CD1c-positive myeloid dendritic cell (primary cell): ENCODE measurements around the gene NCKIPSD.

ENCODE experiments used
- DNase-seq: peaks from one replicate; pipeline ENCODE4 v3.0.0-alpha.2; 2016; ENCODE audit errors: extremely low spot score

Gene NCKIPSD

GRCh38 chr3:48647714-48648113, 38.0 kb downstream of the NCKIPSD start:
- DNase-seq: no peak

- no peak for DNase-seq
Observed at GRCh38 chr3:48644898-48645760, 40.6 kb downstream of the NCKIPSD start.

GRCh38 chr3:48642605-48643004, 43.1 kb downstream of the NCKIPSD start:
- no peak for DNase-seq

GRCh38 chr3:48641396-48641795, 44.3 kb downstream of the NCKIPSD start:
- no peak for DNase-seq

DNA sequence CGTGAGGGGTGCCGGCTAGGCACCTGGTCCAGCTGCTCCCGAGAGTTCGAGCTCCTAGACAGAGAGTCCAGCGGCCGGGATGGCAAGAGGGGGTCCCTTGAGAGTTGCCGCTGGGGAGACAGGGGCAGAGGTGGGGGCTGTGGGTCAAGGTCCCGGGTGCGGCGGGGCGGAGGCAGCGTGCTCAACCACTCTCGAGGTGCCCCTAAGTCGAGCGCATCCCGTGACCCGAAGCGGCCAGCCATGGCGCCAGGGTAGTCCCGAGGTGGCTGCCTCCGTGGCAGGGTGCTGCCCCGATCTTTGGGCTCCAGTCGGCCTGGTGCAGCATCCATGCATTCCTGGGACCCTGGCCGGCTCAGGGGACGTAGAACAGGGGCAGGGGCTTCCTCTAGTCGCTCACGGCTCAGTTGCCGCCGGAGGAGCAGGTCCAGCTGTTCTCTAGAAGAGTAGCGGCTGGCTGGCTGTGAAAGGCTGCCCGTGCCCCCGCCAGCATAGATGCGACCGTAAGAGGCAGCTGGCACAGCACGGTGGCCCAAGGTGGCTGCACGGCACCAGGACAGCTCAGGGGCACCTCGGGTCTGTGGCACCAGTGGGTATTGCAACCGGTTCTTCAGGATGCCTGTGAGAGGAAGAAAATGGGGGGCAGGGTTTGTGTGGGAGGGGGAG, 45.6 kb downstream of the NCKIPSD start:
- DNase-seq: no peak

GRCh38 chr3:48637305-48637704, 48.4 kb downstream of the NCKIPSD start:
- no peak for DNase-seq

DNA sequence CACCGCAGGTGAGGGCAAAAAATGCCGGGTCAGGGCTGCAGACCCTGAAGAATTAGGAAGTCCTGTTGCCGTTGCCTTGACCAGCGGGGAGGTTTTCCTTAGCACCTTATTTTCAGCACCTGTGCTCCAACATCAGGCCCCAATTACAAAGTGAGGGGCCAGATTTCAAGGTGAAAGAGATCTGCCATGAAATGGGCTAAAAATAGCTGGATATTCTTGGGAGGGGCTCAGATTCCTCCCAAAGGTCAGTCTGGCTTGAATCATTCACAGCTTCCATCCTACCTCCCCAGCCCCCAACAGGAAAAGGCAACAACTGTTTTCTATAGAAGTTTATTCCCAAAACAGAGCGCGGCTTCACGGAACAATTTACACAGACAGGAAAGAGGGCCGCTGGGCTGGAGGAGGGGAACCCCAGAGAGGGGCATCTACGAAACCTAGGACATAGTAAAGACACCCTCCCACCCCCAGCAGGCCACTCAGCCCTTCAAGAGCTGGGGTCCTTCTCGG, 49.5 kb downstream of the NCKIPSD start:
- no peak for DNase-seq

DNA sequence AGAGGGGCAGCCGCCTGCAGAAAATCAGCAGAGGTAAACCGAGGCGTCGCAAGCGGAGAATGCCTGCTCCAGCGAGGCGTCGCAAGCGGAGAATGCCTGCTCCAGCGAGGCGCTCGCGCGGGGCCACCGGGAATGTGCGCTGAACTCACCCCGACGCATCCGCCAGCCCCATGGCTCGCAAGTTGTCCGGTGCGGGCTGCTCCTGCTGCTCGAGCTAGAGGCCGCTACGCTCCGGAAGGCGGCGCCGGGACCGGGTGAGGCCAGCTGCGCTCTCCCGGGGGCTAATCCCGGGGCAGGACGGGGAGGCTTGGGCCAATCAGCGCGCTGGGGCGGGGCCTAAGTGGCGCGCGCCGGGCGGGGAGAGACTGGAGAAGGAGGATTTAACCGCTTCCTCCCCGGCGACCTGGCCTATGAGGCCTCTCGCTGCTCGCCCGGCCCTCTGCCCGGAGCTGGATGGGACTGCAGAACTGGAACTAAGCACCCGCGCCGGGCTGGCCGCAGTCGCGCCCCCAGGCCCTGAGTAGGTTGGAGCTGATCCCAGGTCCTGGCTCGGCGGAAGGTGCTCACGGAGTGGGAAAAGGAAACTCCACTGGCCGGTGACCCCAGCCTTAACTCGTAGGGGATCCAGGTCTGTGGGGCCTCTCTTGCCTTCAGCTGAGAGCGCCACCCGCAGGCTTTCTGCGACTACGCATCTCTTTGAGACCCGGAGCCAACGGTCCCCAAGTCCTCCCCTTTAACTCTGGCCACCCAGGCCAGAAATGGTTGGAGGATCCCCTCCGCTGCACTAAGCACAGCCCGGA, 50.3 kb downstream of the NCKIPSD start, which contains the start of gene SLC26A6:
Gene SLC26A6 (minus strand): TSS at position 240 of the 800 bp plus-strand sequence. CDS start 68 bp downstream, at position 172.
- DNase-seq: peak; percentile 98

DNA sequence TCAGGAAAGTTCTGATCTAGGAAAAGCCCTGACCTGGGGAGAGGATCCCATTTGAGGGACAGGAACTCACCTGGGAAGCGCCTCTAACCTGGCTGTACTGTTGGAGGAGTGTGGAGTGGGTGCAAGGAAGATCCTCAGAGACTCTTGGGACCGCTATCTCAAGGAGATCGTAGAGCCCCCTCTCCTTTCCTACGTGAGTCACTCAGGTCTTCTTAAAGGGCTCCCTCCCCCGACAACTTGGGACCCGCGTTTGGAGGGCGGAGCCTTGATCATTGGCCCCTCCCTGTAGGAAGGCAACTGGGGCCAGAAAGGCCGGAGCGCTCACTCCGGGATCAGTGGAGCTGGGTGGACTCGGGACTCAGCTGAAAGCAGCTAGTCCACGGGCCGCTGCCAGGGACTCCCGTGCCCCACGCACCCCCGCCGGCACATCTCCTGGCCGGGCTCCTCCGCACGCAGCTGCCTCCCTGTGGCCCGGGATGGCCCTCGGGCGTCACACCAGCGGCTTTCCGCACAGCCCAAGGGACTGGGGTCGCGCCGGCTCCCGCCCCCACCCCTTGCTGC, 51.0 kb downstream of the NCKIPSD start:
- DNase-seq: peak; percentile 32

GRCh38 chr3:48633743-48634142, 52.0 kb downstream of the NCKIPSD start:
- no peak for DNase-seq

GRCh38 chr3:48633256-48633655, 52.5 kb downstream of the NCKIPSD start:
- DNase-seq: no peak

DNA sequence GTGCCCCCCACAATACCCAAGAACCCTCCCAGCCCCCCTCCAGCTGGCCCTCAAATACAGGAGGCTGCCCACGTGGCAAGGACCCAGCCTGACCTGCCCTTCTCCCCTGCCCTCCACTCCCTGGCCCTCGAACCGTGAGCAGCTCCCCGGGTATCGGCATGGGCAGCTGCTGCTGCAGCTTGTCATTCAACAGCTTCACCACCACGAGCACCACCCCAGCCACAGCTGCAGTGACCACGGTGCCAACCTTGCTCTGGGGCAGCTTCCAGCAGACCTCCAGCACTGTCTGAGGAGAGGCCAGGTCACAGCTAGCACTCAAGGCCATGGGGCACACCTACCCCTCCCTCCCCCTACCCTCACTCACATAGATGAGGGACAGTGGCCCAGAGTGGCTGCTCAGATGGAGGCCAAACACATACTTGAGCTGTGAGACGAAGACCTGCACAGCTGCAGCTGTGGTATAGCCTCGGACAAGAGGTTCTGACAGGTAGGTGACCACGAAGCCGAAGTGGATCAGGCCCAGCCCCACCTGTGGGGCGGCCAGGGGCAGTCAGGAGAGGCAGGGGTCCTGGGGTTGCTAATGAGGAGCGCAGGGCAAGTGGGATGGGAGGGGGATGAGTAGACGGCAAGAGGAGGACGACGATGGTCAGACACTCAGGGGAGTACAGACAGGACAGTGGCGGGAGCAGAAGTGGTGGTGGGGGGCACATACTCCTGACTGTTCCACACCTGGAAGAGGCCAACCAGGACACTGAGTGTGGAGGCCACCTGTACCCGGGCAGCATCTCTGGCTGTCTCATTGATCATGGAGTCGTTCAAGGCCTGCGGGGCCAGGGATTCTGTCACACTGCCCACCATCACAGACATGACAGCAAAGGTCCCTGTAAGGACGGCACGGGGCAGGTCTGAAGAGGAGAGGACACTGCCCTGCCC, 53.9 kb downstream of the NCKIPSD start:
- no peak for DNase-seq

DNA sequence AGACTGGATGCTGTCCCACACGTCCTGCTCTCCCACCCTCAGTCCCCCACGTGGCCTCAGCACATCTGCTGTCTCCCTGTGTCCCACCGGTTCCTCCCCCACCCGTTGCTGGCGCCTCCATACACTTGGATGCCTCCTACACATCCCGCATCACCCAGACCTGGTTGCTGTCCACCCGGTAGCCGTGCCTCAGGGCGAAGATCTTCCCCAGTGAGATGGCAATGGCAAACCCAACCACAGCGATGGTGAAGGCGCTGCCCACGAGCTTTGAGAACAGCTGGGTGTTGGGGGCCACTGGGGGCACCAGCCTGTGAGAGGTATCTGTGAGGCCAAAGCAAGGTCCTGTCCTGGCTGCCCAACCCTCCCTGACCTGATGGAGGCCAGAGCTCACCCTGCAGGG, 54.9 kb downstream of the NCKIPSD start:
- no peak for DNase-seq

GRCh38 chr3:48630407-48630806, 55.3 kb downstream of the NCKIPSD start:
- no peak for DNase-seq

GRCh38 chr3:48629894-48630293, 55.8 kb downstream of the NCKIPSD start:
- no peak for DNase-seq

- no peak for DNase-seq
Observed at GRCh38 chr3:48628277-48629017, 57.3 kb downstream of the NCKIPSD start.

DNA sequence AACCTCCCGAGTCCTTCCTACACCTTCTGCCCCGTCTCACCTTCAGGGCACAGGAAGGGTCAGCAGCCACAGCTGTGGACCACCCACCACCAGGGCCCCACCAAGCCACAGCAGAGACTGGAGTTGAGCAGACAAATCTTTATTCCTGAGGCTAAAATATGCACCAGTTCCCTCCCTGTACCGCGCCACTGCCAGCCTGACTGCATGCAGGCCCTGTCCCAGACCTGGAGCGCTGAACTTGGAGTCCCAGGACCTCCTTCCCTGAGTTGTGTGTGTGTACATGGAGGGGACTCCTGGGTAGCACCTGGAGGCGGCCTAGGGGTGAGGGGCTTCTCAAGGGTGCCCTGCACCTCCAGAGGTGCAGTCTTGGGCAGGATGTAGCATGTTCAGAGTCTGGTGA, 60.1 kb downstream of the NCKIPSD start:
- DNase-seq: no peak

GRCh38 chr3:48624767-48625166, 60.9 kb downstream of the NCKIPSD start:
- DNase-seq: no peak

GRCh38 chr3:48623851-48624547, 61.7 kb downstream of the NCKIPSD start:
- no peak for DNase-seq
